HS-5 (cell line): Measurements from ENCODE around the gene GABRB3.

Experiments
- DNase-seq: peaks from one replicate; pipeline ENCODE4 v3.0.0-alpha.2; 2012; ENCODE audit warnings: low read depth

Gene GABRB3

DNA sequence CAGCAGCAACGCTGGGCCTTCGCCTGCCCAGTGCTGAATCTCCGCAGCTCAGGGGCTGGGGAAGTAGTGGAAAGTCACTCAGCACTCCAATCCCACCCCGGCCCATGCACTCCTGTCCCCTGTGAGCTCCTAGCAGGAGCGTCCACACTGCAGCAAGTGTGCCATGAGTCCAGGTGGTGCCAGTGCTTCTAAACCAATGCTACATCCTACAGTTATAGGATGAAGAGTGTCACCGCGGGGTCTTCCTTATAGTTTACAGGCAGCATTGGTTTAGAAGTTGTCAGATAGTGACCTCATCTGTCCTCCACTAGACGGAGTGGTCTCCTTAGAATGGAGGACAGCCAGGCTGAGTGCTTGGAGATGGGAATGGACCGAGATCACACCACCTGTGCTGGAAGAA, 221.4 kb downstream of the GABRB3 start:
- no peak for DNase-seq

GRCh38 chr15:26550880-26551279, 222.0 kb downstream of the GABRB3 start:
- no peak for DNase-seq

DNA sequence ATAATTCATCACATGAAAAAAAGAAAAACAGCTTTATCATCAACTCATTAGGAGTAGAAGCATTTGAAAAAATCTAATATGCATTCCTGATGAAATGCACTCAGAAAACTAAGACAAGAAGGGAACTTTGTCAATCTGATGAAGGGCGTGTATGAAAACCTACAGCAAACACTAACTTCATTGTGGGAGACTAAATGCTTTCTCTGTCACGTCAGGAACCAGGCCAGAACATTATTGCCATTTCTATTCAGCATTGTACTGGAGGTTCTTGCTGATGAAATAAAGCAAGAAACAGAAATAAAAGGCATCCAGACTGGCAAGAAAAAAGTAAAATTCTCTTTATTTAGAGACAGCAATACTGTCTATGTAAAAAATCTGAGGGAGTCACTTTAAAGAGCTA, 235.2 kb downstream of the GABRB3 start:
- DNase-seq = no peak

DNA sequence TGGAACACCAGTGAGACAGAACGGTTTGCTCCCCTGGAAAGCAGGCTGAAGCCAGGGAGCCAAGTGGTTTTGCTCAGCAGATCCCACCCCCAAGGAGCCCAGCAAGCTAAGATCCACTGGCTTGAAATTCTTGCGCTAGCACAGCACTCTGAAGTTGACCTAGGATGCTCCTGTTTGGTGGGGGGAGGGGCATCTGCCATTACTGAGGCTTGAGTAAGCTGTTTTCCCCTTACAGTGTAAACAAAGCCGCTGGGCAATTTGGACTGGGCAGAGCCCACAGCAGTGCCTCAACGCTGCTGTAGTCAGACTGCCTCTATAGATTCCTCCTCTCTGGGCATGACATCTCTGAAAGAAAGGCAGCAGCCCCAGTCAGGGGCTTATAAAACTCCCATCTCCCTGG, 241.4 kb downstream of the GABRB3 start:
- no peak for DNase-seq

DNA sequence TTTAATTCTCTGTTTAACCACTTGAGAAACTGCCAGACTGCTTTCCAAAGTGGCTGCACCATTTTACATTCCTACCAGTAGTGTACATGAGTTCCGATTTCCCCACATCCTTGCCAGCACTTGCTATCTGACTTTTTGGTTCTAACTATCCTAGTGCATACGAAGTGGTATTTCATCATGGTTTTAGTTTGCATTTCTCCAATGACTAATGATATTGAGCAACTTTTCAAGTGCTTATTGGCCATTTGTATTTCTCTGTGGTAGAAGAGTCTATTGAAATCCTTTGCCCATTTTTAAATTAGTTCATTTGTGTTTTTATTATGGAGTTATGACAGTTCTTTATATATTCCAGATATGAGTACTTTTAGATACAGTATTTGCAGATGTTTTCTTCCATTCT, 247.8 kb downstream of the GABRB3 start:
- DNase-seq = no peak

DNA sequence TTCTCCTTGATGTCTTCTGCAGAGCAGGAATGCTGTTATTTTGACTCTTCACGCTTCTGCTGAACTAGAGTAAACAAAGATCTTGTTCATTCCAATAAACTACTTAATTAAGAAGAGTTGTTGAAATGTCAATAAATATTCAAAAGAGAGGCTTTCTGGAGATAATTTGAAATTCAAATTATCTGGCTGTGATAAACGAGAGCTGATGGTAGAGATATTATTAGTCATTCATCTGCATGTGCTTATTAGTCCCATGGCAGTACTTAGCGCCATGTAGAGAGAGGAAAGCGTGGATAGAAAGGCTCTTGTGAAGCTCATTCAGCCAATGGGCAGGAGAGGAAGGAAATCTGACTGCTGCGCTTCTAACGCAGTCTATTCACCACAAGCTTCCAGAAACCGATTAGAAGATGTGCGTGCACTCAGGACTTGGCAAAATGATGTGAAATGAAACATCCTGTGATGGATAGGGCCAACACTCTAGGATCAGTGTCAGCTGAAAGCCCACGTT, 251.1 kb downstream of the GABRB3 start:
- DNase-seq = no peak

GRCh38 chr15:26521130-26521529, 251.7 kb downstream of the GABRB3 start:
- no peak for DNase-seq

- no peak for DNase-seq
These were observed 254.0 kb downstream of the GABRB3 start for GRCh38 chr15:26518885-26519284.

GRCh38 chr15:26516102-26516980, 256.5 kb downstream of the GABRB3 start:
- DNase-seq = no peak

DNA sequence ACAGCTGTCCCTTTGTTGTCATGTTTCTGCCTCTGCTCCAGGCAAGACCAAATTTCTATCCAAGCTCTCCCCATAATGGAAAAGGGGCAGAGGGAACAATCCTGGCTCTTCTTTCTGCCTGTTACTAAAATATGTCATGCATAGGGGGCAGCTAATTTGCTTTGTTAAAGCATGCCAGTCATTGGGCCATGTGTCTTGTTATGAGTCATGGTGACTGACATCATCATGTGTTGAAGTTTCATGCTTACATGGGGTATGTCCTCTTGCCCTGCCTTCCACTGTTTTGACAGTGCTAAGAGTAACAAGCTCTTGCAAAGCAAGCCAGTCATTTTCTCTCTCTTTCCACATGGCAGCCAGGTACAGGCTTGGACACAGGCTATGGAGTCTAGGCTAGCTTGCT, 268.9 kb downstream of the GABRB3 start:
- no peak for DNase-seq
